Activated CD4-positive, alpha-beta T cell treated with anti-CD3 and anti-CD28 coated beads, Interleukin-2, amount 50 U/mL, for 4 hours (primary cell): ENCODE measurements around the gene DOCK8.

Experiments
- DNase-seq, 2 experiments: peaks; one replicate each; pipeline ENCODE4 v3.0.0-alpha.2; 2020

DOCK8 gene

GRCh38 chr9:431701-432100 lies 217.0 kb downstream of the DOCK8 start:
- no peak for DNase-seq

DNA sequence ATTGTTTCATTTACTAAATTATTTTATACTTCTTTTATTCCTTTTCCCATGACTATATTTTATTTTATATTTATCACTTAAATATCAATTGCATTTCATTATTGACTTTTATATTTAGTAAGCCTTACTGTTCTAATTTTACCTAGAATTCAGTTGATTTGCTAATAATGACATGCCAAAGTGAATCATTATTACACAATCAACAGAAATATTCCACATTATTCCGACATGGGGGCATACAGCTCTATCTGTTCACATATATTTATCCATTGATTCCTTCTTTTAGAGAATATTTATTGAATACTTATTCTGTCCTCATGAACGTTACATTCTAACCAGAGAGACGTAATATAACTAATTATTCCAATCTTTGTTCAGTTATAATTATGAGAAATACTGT lies 221.8 kb downstream of the DOCK8 start:
- no peak for DNase-seq

DNA sequence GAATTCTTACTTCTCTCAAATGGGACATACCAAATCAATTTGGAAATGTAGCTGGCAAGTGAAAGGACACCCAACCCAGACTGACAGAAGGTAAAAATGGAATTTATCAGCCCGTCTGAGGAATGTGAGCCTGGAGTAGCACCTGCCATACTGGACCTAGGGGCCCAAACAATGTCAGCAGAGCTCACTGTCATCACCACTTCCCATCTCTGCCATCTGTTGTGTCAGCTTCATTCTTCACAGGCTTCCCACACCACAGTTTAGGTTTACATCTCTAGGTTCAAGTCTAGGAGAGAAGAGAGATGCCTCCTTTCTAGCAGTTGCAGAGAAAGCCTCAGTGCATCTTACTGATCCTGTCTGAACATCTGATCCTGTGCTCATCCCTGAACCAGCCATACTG lies 222.4 kb downstream of the DOCK8 start:
- no peak for DNase-seq

DNA sequence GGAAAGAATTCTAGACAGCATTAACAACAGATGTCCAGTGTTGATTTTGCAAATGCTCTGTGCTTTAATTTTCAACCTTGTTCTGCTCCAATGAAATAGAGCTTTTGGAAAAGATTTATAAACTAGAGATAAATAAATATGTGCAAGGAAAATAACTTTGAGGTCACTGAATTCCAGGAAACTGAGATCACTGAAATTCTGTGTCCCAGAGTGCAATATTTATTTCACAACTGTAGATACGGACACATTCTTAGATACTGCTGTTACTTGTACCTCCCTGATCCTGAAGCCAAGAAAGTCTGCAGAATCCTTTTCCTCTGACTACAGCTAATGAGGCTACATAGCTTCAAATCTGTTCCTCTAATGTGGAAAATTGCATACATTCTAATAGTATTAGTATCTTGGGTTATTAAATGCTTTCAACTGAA lies 222.9 kb downstream of the DOCK8 start:
- DNase-seq: no peak

DNA sequence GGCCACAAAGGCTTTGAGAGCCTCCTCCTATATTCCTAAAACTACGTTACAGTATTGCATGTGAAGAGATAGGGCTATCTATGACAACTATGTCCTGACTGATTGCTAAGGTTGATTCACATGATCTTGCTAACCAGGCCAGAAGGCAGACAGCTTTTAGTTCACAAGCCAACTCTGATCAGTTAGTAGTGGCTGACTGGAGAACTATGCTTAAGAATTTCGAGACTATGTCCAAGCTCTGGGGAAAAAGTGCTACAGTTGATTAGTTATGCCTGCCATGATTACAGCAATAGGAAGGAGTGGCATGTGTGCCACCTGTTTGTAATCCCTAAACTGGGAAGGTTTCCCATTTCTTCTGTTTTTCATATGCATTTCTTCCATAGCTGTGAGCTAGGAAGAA lies 223.4 kb downstream of the DOCK8 start:
- no peak for DNase-seq

DNA sequence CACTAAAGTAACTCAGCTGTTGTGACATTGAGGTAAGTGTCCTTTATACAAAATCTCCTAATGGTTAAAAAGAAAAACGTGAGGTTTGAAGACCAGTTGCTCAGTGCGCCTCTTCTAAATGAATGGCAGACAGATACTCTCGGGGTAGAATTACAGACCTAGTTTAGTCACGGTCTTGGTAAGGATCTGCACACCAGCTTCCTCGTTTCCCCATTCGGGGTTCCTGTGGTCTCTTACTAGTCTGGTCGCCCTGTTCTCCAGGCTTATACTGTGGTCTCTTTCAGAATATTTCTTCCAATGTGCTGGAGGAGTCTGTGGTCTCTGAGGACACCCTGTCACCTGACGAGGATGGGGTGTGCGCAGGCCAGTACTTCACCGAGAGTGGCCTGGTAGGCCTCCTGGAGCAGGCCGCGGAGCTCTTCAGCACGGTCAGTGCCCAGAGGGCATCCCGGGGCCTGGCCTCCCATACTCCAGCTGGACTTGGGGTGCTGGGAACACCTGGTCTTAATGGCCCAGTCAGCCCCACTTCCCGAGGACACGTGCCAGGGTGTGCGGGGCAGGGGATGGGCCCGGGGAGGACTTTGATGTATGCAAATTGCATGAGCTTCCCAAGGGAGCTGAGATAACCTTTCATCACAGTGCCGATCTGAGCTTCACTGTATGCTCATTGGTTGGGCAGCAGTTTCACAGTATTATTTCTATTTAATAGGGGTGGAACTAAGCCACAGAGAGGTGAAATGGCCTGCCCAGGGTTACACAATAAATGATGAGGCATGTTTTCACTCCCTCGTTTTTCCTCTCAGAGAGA lies 224.5 kb downstream of the DOCK8 start:
- DNase-seq: no peak

GRCh38 chr9:441126-441525 lies 226.5 kb downstream of the DOCK8 start:
- no peak for DNase-seq

GRCh38 chr9:444528-444927 lies 229.9 kb downstream of the DOCK8 start:
- DNase-seq: no peak

DNA sequence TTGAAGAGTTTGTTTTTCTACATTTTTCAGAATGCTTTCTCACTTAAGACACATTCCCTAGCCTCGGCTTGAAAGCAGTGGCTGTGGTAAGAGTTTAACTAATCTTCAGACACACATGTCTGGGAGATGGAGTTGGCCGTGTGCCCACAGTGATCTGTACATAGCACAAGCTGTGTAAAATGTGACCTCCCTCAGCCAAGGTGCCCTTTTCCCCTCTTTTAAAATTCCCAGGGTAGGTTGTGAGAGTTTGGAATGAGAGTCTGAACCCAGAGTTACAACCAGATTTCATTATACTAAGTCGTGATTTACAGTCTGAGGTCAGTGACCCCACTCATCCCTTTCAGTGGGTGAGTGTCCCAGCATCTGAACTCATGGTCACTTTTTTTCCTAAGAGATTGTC lies 230.4 kb downstream of the DOCK8 start:
- no peak for DNase-seq

DNA sequence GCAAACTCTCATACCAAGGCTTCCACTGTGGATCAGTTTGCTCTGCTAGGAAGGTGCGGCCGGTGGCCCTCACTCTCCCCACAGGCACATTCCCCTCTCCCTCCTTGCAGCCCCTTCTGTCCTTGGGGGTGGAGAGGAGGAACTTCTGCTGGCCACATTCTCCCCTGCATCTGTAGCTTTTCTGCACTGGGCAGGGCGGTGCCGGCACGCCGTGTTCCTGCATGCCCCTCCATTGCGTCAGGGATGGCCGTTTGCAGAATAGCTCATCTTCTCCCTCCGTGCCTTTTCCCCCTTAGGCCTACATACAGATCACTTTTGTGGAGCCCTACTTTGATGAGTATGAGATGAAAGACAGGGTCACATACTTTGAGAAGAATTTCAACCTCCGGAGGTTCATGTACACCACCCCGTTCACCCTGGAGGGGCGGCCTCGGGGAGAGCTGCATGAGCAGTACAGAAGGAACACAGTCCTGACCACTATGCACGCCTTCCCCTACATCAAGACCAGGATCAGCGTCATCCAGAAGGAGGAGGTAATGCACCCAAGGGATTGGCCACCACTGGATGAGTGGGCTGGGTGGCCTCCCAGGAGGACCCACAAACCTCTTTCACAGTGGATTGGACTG lies 231.5 kb downstream of the DOCK8 start:
- DNase-seq: no peak

DNA sequence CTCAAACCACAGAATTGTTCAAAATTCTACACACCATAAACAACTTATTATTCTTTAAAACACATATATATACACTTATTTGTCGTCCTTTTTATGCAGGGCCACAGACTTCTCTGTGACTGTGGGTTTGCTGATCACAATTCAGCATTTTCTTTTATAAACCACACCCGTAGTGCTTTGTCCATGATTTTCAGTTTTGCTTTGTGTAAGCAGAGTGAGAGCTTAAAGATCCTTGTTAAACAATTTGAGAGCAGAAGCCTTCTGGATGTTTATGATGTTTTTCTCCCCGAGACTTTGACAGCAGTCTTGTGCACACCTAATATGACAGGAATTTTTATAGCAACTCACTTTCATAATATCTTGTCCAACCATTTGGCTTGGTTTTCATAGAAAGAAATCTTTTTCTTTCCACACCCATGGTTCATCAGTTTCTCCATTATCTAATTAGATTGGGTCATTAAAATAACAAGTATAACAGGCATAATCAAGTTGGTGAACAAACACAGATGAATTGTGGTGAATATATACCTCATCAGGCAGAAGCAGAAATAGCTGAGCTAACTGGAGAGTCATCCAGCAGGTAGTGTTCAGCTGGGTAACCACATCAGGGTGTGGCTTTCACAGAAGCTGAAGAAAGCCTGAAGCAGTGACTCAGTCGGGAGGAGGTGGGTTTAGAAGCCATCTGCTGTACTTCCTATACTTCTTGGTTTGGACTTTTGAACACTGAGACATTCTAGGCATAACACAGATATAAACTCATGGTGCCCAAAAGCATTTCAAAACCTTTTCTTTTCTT lies 232.8 kb downstream of the DOCK8 start:
- DNase-seq: peak; percentile 55 to 59

- no peak for DNase-seq
These were observed 235.4 kb downstream of the DOCK8 start for GRCh38 chr9:450057-450456.

DNA sequence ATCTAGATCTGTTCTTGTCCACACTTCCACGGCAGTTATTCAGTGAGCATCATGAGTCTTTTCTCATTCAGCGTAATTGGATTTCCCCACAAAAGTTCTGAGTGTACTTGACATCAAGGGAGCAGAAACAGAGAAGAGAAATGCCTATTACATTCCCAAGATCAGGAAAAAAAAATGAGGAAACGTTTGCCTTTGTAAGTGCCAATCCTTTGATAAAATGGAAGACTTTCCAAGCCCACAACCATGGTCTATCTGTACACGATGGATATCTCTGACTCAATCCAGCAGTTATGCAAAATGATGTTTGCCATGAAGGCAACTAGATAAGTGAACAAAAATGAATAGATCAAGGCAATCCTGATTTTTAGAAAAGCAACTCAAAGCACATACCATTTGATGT lies 235.9 kb downstream of the DOCK8 start:
- no peak for DNase-seq

DNA sequence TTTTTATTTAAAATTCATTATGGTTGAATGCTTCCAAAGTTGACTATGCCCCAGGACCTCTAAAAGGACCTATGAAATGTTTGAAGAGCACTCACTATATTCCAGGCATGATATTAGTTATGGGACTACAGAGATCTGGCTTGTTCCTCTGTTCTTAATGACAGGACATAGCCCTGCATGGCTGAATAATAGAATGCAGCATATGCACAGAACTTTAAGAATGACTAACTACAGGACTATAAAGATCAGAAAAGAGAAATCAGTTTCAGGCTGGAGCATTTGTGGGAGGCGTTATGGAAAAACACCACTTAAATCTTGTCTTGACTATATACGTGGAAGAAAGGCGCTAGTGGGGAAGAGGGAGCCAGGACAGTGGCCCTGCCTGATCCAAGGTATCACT lies 239.2 kb downstream of the DOCK8 start:
- no peak for DNase-seq

- no peak for DNase-seq
These were observed 241.7 kb downstream of the DOCK8 start for GRCh38 chr9:456365-456764.

DNA sequence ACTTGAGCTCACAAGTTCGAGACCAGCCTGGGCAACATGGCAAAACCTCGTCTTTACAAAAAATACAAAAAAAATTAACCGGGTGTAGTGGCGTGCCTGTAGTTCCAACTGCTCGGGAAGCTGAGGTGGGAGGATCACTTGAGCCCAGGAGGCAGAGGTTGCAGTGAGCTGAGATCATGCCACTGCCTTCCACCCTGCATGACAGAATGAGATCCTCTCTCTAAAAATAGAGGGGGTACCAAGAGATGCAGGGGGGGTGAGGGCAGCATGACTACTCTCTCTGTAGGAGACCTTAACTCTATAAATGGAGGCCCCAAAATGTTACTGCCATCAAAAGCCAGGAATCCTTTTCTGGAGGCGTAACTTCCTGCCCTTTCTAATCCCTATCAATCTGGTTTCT lies 243.9 kb downstream of the DOCK8 start:
- no peak for DNase-seq

DNA sequence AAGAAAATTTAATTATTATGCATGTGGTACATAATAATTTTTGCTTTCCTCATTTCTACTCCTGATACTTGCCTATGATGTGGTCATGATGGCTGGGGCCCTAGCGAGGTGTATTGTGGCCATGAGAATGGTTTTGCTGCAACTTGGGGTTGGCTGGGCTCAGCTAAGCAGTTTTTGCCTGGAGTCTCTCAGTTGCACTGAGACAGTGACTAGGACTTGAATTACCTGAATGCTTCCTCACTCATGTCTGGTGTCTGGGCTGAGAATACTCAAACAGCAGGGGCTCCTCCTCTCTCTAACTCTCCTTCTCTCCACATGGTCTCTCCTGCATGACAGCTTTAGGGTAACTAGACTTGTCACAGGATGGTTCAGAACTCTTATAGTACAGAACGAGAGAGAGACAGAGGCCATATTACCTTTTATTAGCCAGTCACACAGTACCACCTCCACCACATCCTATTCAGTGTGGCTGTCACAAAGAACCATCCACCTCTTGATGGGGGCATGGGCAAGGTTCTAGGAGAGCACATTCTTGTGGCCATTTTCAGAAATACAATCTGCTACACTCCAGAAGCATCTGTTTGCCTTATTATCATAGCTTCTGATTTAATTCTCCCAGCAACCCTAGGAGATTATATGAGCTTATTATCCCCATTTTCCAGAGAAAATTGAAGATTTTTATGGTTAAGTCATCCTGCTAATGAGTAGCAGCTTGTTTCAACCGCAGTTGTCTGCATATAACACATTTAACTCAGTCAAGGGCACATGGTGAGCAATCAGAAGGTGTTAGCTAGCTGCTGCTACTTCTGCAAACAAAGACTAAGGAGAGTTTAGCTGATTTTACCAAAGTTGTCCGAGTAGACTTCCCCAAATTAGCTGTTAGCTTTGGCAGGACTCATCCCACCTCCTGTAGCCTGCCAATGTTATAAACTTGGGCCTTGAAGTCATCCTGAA lies 245.1 kb downstream of the DOCK8 start:
- DNase-seq: no peak

- no peak for DNase-seq
These were observed 247.5 kb downstream of the DOCK8 start for GRCh38 chr9:462121-462520.

DNA sequence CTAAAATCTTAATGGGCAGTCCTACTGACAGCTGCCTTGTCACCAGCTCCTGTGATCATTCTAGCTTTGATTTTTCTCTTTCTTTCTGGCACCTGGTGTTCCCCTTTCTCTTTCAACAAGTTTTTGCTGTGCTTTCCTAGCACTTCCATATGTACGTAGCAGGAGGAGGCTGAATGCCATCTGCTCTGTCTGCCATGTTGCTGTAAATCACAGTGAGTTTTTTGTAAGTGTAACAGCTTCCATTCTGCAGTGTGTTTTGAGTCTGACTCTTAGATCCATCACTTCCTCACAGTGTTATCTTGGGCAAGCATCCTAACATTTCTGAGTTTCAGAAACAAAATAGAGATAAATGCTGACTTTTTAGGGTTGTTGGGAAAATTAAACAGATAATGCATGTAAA lies 247.9 kb downstream of the DOCK8 start:
- no peak for DNase-seq

GRCh38 chr9:463455-464171 lies 248.9 kb downstream of the DOCK8 start:
- no peak for DNase-seq

- no peak for DNase-seq
These were observed 252.1 kb downstream of the DOCK8 start for GRCh38 chr9:466747-467146.
